Tibial nerve (tissue), 4 donors: Measurements from ENCODE around the gene GP1BA.

Source experiments
- CTCF ChIP-seq, 5 experiments: fragments of 200-600 bp in 3 of 5; fragments of 450-650 bp in 2 of 5; sonication (generic) in 3 of 5; IDR thresholded peaks; one replicate each; pipeline ENCODE4 v1.5.1; 2016 to 2019; ENCODE audit warnings: antibody characterized with exemption in 5 of 5, mild to moderate bottlenecking in 3 of 5, moderate library complexity in 2 of 5
- EP300 ChIP-seq, 2 donors: sonication (generic); formaldehyde crosslinking; IDR thresholded peaks; one replicate each; pipeline ENCODE4 v1.6.1; 2017; ENCODE audit warnings: antibody characterized with exemption in 2 of 2, mild to moderate bottlenecking in 1 of 2

- no peak for TF ChIP-seq CTCF (IDR thresholded peaks at IDR 0.05)
- TF ChIP-seq EP300 (IDR thresholded peaks at IDR 0.05), result no peak
Measured at GRCh38 chr17:4965311-4965986, 33.4 kb downstream of the GP1BA start.
